ENCODE data around the gene RAB3C.

Gene RAB3C

GRCh38 chr5:58615972-58616371, 33.1 kb downstream of the RAB3C start:
- H3K4me1 ChIP-seq (ENCODE audit: control insufficient read depth, insufficient read depth, low read length), result no peaks in the 10 kb centered on the region

GRCh38 chr5:58617241-58617640, 34.4 kb downstream of the RAB3C start:
- Histone ChIP-seq H3K4me1 (ENCODE audit: control insufficient read depth, insufficient read depth, low read length) (peaks cover 7% of the 10 kb centered on the region), H3K36me3 (ENCODE audit: control insufficient read depth, insufficient read depth, low read length) (no peaks in the 10 kb centered on the region), H3K9ac (ENCODE audit: low read length) (no peak overlapping the region), H3K4me3 (ENCODE audit: low read length) (no peak overlapping the region), H3K9me3 (ENCODE audit: control insufficient read depth, low read length) (no peaks in the 10 kb centered on the region), H3K27me3 (ENCODE audit: control insufficient read depth, insufficient read depth, low read length) (no peaks in the 10 kb centered on the region)

More at GRCh38 chr5:58615972-58616371, 33.1 kb downstream of the RAB3C start:
- H3K36me3 ChIP-seq (ENCODE audit: control insufficient read depth, insufficient read depth, low read length), result no peaks in the 10 kb centered on the region
- H3K27me3 ChIP-seq (ENCODE audit: control insufficient read depth, insufficient read depth, low read length), result no peaks in the 10 kb centered on the region
- H3K9me3 ChIP-seq (ENCODE audit: control insufficient read depth, low read length), result no peaks in the 10 kb centered on the region
- no peak overlapping the region for H3K9ac ChIP-seq (ENCODE audit: low read length)
- no peak overlapping the region for H3K4me3 ChIP-seq (ENCODE audit: low read length)

GRCh38 chr5:58620336-58620735, 37.5 kb downstream of the RAB3C start:
- Histone ChIP-seq H3K27me3 (ENCODE audit: control insufficient read depth, insufficient read depth, low read length) (no peaks in the 10 kb centered on the region), H3K4me1 (ENCODE audit: control insufficient read depth, insufficient read depth, low read length) (peaks cover 18% of the 10 kb centered on the region), H3K9ac (ENCODE audit: low read length) (no peak overlapping the region), H3K4me3 (ENCODE audit: low read length) (no peak overlapping the region), H3K36me3 (ENCODE audit: control insufficient read depth, insufficient read depth, low read length) (no peaks in the 10 kb centered on the region), H3K9me3 (ENCODE audit: control insufficient read depth, low read length) (no peaks in the 10 kb centered on the region)

GRCh38 chr5:58622936-58623871, 40.3 kb downstream of the RAB3C start:
- Histone ChIP-seq H3K9me3 (ENCODE audit: control insufficient read depth, low read length) (no peaks in the 10 kb centered on the region), H3K36me3 (ENCODE audit: control insufficient read depth, insufficient read depth, low read length) (no peaks in the 10 kb centered on the region), H3K9ac (ENCODE audit: low read length) (no peak overlapping the region), H3K27me3 (ENCODE audit: control insufficient read depth, insufficient read depth, low read length) (no peaks in the 10 kb centered on the region), H3K4me3 (ENCODE audit: low read length) (no peak overlapping the region), H3K4me1 (ENCODE audit: control insufficient read depth, insufficient read depth, low read length) (peaks cover 19% of the 10 kb centered on the region)

GRCh38 chr5:58628626-58629025, 45.8 kb downstream of the RAB3C start:
- Histone ChIP-seq H3K4me3 (ENCODE audit: low read length) (no peak overlapping the region), H3K36me3 (ENCODE audit: control insufficient read depth, insufficient read depth, low read length) (no peaks in the 10 kb centered on the region), H3K27me3 (ENCODE audit: control insufficient read depth, insufficient read depth, low read length) (no peaks in the 10 kb centered on the region), H3K4me1 (ENCODE audit: control insufficient read depth, insufficient read depth, low read length) (peaks cover 25% of the 10 kb centered on the region), H3K9me3 (ENCODE audit: control insufficient read depth, low read length) (no peaks in the 10 kb centered on the region), H3K9ac (ENCODE audit: low read length) (no peak overlapping the region)

- Histone ChIP-seq H3K9me3 (ENCODE audit: control insufficient read depth, low read length) (no peaks in the 10 kb centered on the region), H3K27me3 (ENCODE audit: control insufficient read depth, insufficient read depth, low read length) (no peaks in the 10 kb centered on the region), H3K4me1 (ENCODE audit: control insufficient read depth, insufficient read depth, low read length) (peaks cover 25% of the 10 kb centered on the region)
These were observed 46.6 kb downstream of the RAB3C start for GRCh38 chr5:58629271-58630159.

GRCh38 chr5:58631895-58632294, 49.0 kb downstream of the RAB3C start:
- Histone ChIP-seq H3K27me3 (ENCODE audit: control insufficient read depth, insufficient read depth, low read length) (no peaks in the 10 kb centered on the region), H3K9ac (ENCODE audit: low read length) (no peak overlapping the region), H3K4me3 (ENCODE audit: low read length) (no peak overlapping the region), H3K9me3 (ENCODE audit: control insufficient read depth, low read length) (no peaks in the 10 kb centered on the region), H3K36me3 (ENCODE audit: control insufficient read depth, insufficient read depth, low read length) (no peaks in the 10 kb centered on the region), H3K4me1 (ENCODE audit: control insufficient read depth, insufficient read depth, low read length) (peaks cover 25% of the 10 kb centered on the region)

More at GRCh38 chr5:58629271-58630159, 46.6 kb downstream of the RAB3C start:
- Histone ChIP-seq H3K9ac (ENCODE audit: low read length) (no peak overlapping the region), H3K36me3 (ENCODE audit: control insufficient read depth, insufficient read depth, low read length) (no peaks in the 10 kb centered on the region), H3K4me3 (ENCODE audit: low read length) (no peak overlapping the region)

- Histone ChIP-seq H3K9me3 (ENCODE audit: control insufficient read depth, low read length) (no peaks in the 10 kb centered on the region), H3K36me3 (ENCODE audit: control insufficient read depth, insufficient read depth, low read length) (no peaks in the 10 kb centered on the region), H3K27me3 (ENCODE audit: control insufficient read depth, insufficient read depth, low read length) (no peaks in the 10 kb centered on the region), H3K4me3 (ENCODE audit: low read length) (no peak overlapping the region), H3K4me1 (ENCODE audit: control insufficient read depth, insufficient read depth, low read length) (peaks cover 8% of the 10 kb centered on the region), H3K9ac (ENCODE audit: low read length) (no peak overlapping the region)
These were observed 52.5 kb downstream of the RAB3C start for GRCh38 chr5:58635416-58635815.

GRCh38 chr5:58640011-58640410, 57.1 kb downstream of the RAB3C start:
- Histone ChIP-seq H3K36me3 (ENCODE audit: control insufficient read depth, insufficient read depth, low read length) (no peaks in the 10 kb centered on the region), H3K4me3 (ENCODE audit: low read length) (no peak overlapping the region), H3K9ac (ENCODE audit: low read length) (no peak overlapping the region), H3K27me3 (ENCODE audit: control insufficient read depth, insufficient read depth, low read length) (no peaks in the 10 kb centered on the region), H3K4me1 (ENCODE audit: control insufficient read depth, insufficient read depth, low read length) (no peaks in the 10 kb centered on the region), H3K9me3 (ENCODE audit: control insufficient read depth, low read length) (no peaks in the 10 kb centered on the region)

GRCh38 chr5:58641533-58641932, 58.7 kb downstream of the RAB3C start:
- Histone ChIP-seq H3K27me3 (ENCODE audit: control insufficient read depth, insufficient read depth, low read length) (no peaks in the 10 kb centered on the region), H3K4me1 (ENCODE audit: control insufficient read depth, insufficient read depth, low read length) (no peaks in the 10 kb centered on the region), H3K36me3 (ENCODE audit: control insufficient read depth, insufficient read depth, low read length) (no peaks in the 10 kb centered on the region), H3K9ac (ENCODE audit: low read length) (no peak overlapping the region), H3K4me3 (ENCODE audit: low read length) (no peak overlapping the region), H3K9me3 (ENCODE audit: control insufficient read depth, low read length) (no peaks in the 10 kb centered on the region)

GRCh38 chr5:58648846-58649245, 66.0 kb downstream of the RAB3C start:
- H3K4me1 ChIP-seq (ENCODE audit: control insufficient read depth, insufficient read depth, low read length), result no peaks in the 10 kb centered on the region
- no peak overlapping the region for H3K9ac ChIP-seq (ENCODE audit: low read length)
- H3K9me3 ChIP-seq (ENCODE audit: control insufficient read depth, low read length), result no peaks in the 10 kb centered on the region
- H3K27me3 ChIP-seq (ENCODE audit: control insufficient read depth, insufficient read depth, low read length), result no peaks in the 10 kb centered on the region
- no peaks in the 10 kb centered on the region for H3K36me3 ChIP-seq (ENCODE audit: control insufficient read depth, insufficient read depth, low read length)
- no peak overlapping the region for H3K4me3 ChIP-seq (ENCODE audit: low read length)

- H3K9me3 ChIP-seq (ENCODE audit: control insufficient read depth, low read length), result no peaks in the 10 kb centered on the region
- H3K36me3 ChIP-seq (ENCODE audit: control insufficient read depth, insufficient read depth, low read length), result no peaks in the 10 kb centered on the region
- H3K4me3 ChIP-seq (ENCODE audit: low read length), result no peak overlapping the region
- no peaks in the 10 kb centered on the region for H3K27me3 ChIP-seq (ENCODE audit: control insufficient read depth, insufficient read depth, low read length)
- no peaks in the 10 kb centered on the region for H3K4me1 ChIP-seq (ENCODE audit: control insufficient read depth, insufficient read depth, low read length)
- H3K9ac ChIP-seq (ENCODE audit: low read length), result no peak overlapping the region
These were observed 66.8 kb downstream of the RAB3C start for GRCh38 chr5:58649716-58650115.
